ENCODE measurements around the gene SDK2.

GRCh38 chr17:73349138-73349537, 295.1 kb downstream of the SDK2 start:
- TF ChIP-seq TCF12 (IDR thresholded peaks at IDR 0.05; ENCODE audit: low read depth, low read length): no peak
- no peak for TF ChIP-seq CTCF (IDR thresholded peaks at IDR 0.05; ENCODE audit: control extremely low read depth in 1 of 3, insufficient read depth in 1 of 3, low read depth in 1 of 3, low read length in 3 of 3)
- no peak for TF ChIP-seq BCL11A (IDR thresholded peaks at IDR 0.05; ENCODE audit: low read depth in 2 of 2, low read length in 2 of 2)
- TF ChIP-seq EZH2 (IDR thresholded peaks at IDR 0.05; ENCODE audit: low read depth, low read length, severe bottlenecking): no peak
- no peak for TF ChIP-seq BACH1 (IDR thresholded peaks at IDR 0.05; ENCODE audit: low read length)
- no peak for TF ChIP-seq HDAC6 (IDR thresholded peaks at IDR 0.05; ENCODE audit: low read depth, low read length)
- TF ChIP-seq ATF2 (IDR thresholded peaks at IDR 0.05; ENCODE audit: low read length): no peak
- no peak for TF ChIP-seq SIN3A (conservative IDR thresholded peaks at IDR 0.05 in 1 of 2, IDR thresholded peaks at IDR 0.05 in 1 of 2; ENCODE audit: low read depth in 1 of 2, low read length in 2 of 2)
- no peak for TF ChIP-seq RXRA (IDR thresholded peaks at IDR 0.05; ENCODE audit: insufficient read depth, low read depth, low read length)
- no peak for TF ChIP-seq POLR2AphosphoS5 (IDR thresholded peaks at IDR 0.05; ENCODE audit: low read depth, low read length)
- TF ChIP-seq YY1 (IDR thresholded peaks at IDR 0.05; ENCODE audit: low read depth, low read length): no peak
- TF ChIP-seq SP1 (IDR thresholded peaks at IDR 0.05; ENCODE audit: low read depth, low read length): no peak
